T-helper 2 cell treated with Interferon-gamma antibody and Interleukin-4, amounts not matched to agents 5 μg/mL and 100 μg/mL, for 36 hours (primary cell): ENCODE data around the gene CUL4A.
"Not testable (repeated sequence)": the region's sequence is repeated elsewhere in the genome, so short reads cannot be mapped to it uniquely, and the experiment has no call there.

Experiments used
- DNase-seq: peaks from one replicate; pipeline ENCODE4 v3.0.0; 2021; ENCODE audit warnings: low spot score
- H3K27ac Mint-ChIP-seq: one replicate; pipeline ENCODE4 v1.8.0; 2021; ENCODE audit warnings: mild to moderate bottlenecking, mixed read lengths
- H3K27me3 Mint-ChIP-seq: one replicate; pipeline ENCODE4 v1.8.0; 2021; ENCODE audit warnings: low read depth, mixed read lengths
- H3K36me3 Mint-ChIP-seq: one replicate; pipeline ENCODE4 v1.8.0; 2021; ENCODE audit warnings: low read depth, mixed read lengths
- H3K4me1 Mint-ChIP-seq: one replicate; pipeline ENCODE4 v1.8.0; 2021; ENCODE audit warnings: low read depth, mixed read lengths
- H3K4me3 Mint-ChIP-seq: one replicate; pipeline ENCODE4 v1.8.0; 2022; ENCODE audit warnings: mild to moderate bottlenecking, moderate library complexity, mixed read lengths
- H3K9me3 Mint-ChIP-seq: one replicate; pipeline ENCODE4 v1.8.0; 2021; ENCODE audit warnings: mixed read lengths

Gene CUL4A

GRCh38 chr13:113209336-113209758 lies at the start of gene CUL4A:
Gene CUL4A (plus strand): TSS chr13:113209613. CDS start chr13:113209628, 15 bp downstream.
- peak; percentile 72 for DNase-seq
- no peaks in the 10 kb centered on the region for H3K9me3 Mint-ChIP-seq
- peaks cover 48% of the 10 kb centered on the region for H3K4me1 Mint-ChIP-seq
- peak within 1 kb of the TSS; percentile 88 for H3K4me3 Mint-ChIP-seq
- H3K36me3 Mint-ChIP-seq = peaks cover 44% of the 10 kb centered on the region
- H3K27me3 Mint-ChIP-seq = no peaks in the 10 kb centered on the region
- H3K27ac Mint-ChIP-seq = peak within 1 kb of the TSS; percentile 87

GRCh38 chr13:113159701-113160100 lies 49.7 kb upstream of the CUL4A start:
- H3K4me1 Mint-ChIP-seq = peaks cover 20% of the 10 kb centered on the region
- no peak overlapping the region for H3K4me3 Mint-ChIP-seq
- DNase-seq = no peak
- H3K27ac Mint-ChIP-seq = no peak overlapping the region
- H3K36me3 Mint-ChIP-seq = peaks cover 6% of the 10 kb centered on the region
- H3K27me3 Mint-ChIP-seq = peaks cover 16% of the 10 kb centered on the region
- H3K9me3 Mint-ChIP-seq = peaks cover 25% of the 10 kb centered on the region

GRCh38 chr13:113160983-113161382 lies 48.4 kb upstream of the CUL4A start:
- Mint-ChIP-seq H3K9me3 (peaks cover 14% of the 10 kb centered on the region), H3K36me3 (peaks cover 2% of the 10 kb centered on the region), H3K4me3 (peak overlapping the region; percentile 73), H3K4me1 (peaks cover 19% of the 10 kb centered on the region), H3K27ac (peak overlapping the region; percentile 88), H3K27me3 (peaks cover 12% of the 10 kb centered on the region)
- no peak for DNase-seq

DNA sequence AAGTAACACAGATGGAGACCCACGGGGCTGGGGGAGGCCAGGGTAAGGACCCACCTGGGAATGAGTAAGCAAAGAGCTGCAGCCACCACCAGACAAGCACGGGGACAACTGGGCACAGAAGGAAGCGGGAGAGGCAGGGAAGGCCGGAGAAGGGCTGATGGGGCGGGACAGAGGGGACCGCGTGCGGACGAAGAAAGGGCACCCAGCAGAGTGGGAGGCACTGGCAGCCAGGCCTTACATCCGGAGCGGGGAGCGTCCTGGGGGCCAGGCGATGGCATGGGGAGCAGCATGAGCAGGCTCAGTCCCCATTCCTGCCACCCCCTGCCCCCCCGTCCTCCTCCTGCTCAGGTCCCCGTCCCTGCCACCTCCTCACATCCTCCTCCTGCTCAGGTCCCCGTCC lies 48.0 kb upstream of the CUL4A start:
- Mint-ChIP-seq H3K4me1 (peaks cover 19% of the 10 kb centered on the region), H3K27me3 (peaks cover 12% of the 10 kb centered on the region), H3K36me3 (peaks cover 2% of the 10 kb centered on the region), H3K4me3 (peak overlapping the region; percentile 73), H3K27ac (peak overlapping the region; percentile 88), H3K9me3 (peaks cover 11% of the 10 kb centered on the region)
- DNase-seq = no peak

DNA sequence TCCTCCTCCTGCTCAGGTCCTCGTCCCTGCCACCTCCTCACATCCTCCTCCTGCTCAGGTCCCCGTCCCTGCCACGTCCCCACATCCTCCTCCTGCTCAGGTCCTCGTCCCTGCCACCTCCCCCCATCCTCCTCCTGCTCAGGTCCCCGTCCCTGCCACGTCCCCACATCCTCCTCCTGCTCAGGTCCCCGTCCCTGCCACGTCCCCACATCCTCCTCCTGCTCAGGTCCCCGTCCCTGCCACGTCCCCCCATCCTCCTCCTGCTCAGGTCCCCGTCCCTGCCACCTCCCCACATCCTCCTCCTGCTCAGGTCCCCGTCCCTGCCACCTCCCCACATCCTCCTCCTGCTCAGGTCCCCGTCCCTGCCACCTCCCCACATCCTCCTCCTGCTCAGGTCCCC lies 47.4 kb upstream of the CUL4A start:
- DNase-seq, H3K36me3 Mint-ChIP-seq, H3K4me3 Mint-ChIP-seq, H3K9me3 Mint-ChIP-seq, H3K27ac Mint-ChIP-seq: not testable (repeated sequence)
- Mint-ChIP-seq H3K4me1 (peaks cover 19% of the 10 kb centered on the region), H3K27me3 (peaks cover 10% of the 10 kb centered on the region)

GRCh38 chr13:113162783-113163685 lies 46.4 kb upstream of the CUL4A start:
- no peak for DNase-seq
- H3K27me3 Mint-ChIP-seq = peaks cover 2% of the 10 kb centered on the region
- H3K36me3 Mint-ChIP-seq = peaks cover 4% of the 10 kb centered on the region
- H3K4me3 Mint-ChIP-seq = peak overlapping the region; percentile 41
- no peaks in the 10 kb centered on the region for H3K9me3 Mint-ChIP-seq
- H3K4me1 Mint-ChIP-seq = peaks cover 17% of the 10 kb centered on the region
- H3K27ac Mint-ChIP-seq = peak overlapping the region; percentile 55

DNA sequence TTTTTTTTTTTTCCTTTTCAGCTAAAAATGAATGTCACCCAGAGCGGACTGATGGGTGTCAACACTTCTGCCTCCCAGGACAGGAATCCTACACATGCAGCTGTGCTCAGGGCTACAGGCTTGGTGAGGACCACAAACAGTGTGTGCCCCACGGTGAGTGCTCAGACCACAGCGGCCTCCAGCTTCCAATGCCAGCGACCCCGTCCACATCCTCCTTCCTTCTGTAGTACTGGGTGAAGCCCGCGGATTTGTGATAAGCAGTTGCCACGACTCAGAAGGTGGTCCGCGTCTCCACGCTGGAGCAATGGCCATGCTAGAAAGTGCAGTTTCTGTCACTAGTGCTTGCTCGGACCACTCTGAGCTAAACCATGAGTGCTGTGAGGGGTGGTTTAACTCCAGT lies 44.9 kb upstream of the CUL4A start:
- Mint-ChIP-seq H3K9me3 (no peaks in the 10 kb centered on the region), H3K4me1 (peaks cover 15% of the 10 kb centered on the region), H3K27ac (no peak overlapping the region), H3K4me3 (no peak overlapping the region), H3K36me3 (peaks cover 11% of the 10 kb centered on the region), H3K27me3 (peaks cover 2% of the 10 kb centered on the region)
- DNase-seq = no peak

GRCh38 chr13:113166266-113166665 lies 43.1 kb upstream of the CUL4A start:
- no peak for DNase-seq
- no peaks in the 10 kb centered on the region for H3K9me3 Mint-ChIP-seq
- no peaks in the 10 kb centered on the region for H3K27me3 Mint-ChIP-seq
- no peak overlapping the region for H3K4me3 Mint-ChIP-seq
- H3K27ac Mint-ChIP-seq = no peak overlapping the region
- H3K4me1 Mint-ChIP-seq = peaks cover 18% of the 10 kb centered on the region
- H3K36me3 Mint-ChIP-seq = peaks cover 21% of the 10 kb centered on the region

GRCh38 chr13:113166681-113167080 lies 42.7 kb upstream of the CUL4A start:
- Mint-ChIP-seq H3K4me1 (peaks cover 18% of the 10 kb centered on the region), H3K27ac (no peak overlapping the region), H3K9me3 (no peaks in the 10 kb centered on the region), H3K4me3 (no peak overlapping the region), H3K27me3 (no peaks in the 10 kb centered on the region), H3K36me3 (peaks cover 25% of the 10 kb centered on the region)
- DNase-seq = no peak

- Mint-ChIP-seq H3K4me1 (peaks cover 18% of the 10 kb centered on the region), H3K36me3 (peaks cover 27% of the 10 kb centered on the region), H3K4me3 (no peak overlapping the region), H3K27ac (no peak overlapping the region), H3K27me3 (no peaks in the 10 kb centered on the region), H3K9me3 (no peaks in the 10 kb centered on the region)
- DNase-seq = no peak
These were observed 42.3 kb upstream of the CUL4A start for GRCh38 chr13:113167155-113167554.

GRCh38 chr13:113167575-113167974 lies 41.8 kb upstream of the CUL4A start:
- Mint-ChIP-seq H3K36me3 (peaks cover 29% of the 10 kb centered on the region), H3K4me3 (no peak overlapping the region), H3K27me3 (no peaks in the 10 kb centered on the region), H3K27ac (no peak overlapping the region), H3K4me1 (peaks cover 18% of the 10 kb centered on the region), H3K9me3 (no peaks in the 10 kb centered on the region)
- no peak for DNase-seq

- no peak for DNase-seq
- Mint-ChIP-seq H3K4me1 (peaks cover 20% of the 10 kb centered on the region), H3K9me3 (no peaks in the 10 kb centered on the region), H3K27me3 (no peaks in the 10 kb centered on the region), H3K27ac (no peak overlapping the region), H3K4me3 (no peak overlapping the region), H3K36me3 (peaks cover 34% of the 10 kb centered on the region)
These were observed 41.2 kb upstream of the CUL4A start for GRCh38 chr13:113168211-113168610.

DNA sequence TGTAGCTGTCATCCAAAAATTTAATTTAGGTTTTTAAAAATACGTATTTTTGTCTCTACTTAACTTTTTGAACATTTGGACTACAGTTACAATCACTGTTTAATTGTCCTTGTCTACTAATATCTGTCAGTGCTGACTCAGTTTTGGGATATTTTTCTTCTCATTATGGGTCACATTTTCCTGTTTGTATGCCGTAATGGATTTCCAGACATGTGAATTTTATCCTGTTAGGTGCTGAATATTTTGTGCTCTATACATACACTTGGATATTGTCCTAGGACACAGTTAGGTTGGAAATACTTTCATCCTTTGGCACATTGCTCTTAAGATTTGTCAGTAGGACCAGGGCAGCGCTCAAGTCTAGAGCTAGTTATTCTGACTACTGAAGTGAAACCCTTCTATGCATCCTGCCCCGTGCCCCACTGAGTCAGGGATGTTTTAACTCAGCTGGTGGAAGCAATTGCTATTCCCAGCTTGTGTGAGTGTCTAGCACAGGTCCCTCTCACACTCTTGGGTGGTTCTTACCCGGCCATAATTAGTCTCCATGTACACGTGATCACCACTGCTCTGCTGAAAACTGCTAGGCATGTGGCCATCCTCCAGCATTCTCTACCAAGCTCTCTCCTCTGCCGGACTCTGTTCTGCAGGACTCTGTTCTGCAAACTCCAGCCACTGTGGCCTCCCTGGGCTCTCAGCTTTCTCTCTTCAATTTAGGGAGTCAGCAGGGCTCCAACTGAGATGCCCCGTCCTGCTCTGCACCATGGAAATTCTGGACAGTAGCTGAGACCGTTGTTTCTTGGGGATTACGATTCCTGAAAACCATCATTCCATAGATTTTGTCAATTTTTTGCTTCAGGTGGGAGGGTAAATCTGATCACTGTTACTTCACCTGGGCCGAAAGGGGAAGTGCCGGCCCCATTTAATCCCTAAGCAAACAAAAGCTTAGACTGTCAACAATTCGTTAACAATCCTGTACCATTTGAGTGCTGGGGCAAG lies 39.8 kb upstream of the CUL4A start:
- H3K4me3 Mint-ChIP-seq = no peak overlapping the region

DNA sequence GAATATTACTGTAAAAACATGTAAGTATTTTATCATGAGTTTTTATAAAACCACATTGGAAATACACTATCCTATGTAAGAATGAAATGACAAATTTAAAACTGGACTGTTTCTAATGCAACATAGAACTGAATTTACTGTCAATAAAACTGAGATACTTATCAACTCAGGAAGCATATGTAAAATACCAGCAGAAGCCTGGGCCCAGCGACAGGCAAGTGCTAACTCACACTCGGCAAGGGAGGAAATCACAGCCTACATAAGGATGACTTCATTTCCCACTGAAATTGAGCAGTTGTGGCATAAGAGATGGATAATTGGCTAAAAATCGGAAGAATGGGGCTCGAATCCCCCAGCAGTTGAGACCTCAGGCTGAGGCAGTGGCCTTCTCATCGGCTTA lies 38.9 kb upstream of the CUL4A start:
- Mint-ChIP-seq H3K4me1 (peaks cover 21% of the 10 kb centered on the region), H3K4me3 (no peak overlapping the region), H3K27me3 (no peaks in the 10 kb centered on the region), H3K9me3 (no peaks in the 10 kb centered on the region), H3K27ac (peak overlapping the region; percentile 83), H3K36me3 (peaks cover 48% of the 10 kb centered on the region)
- DNase-seq = no peak

More for the DNA sequence above, 39.8 kb upstream of the CUL4A start:
- Mint-ChIP-seq H3K27me3 (no peaks in the 10 kb centered on the region), H3K36me3 (peaks cover 41% of the 10 kb centered on the region), H3K27ac (no peak overlapping the region), H3K4me1 (peaks cover 18% of the 10 kb centered on the region), H3K9me3 (no peaks in the 10 kb centered on the region)
- no peak for DNase-seq
